NCI-H2227 treated with DMSO at 0.1 percent for 48 hours (cell line): Measurements from ENCODE around the gene DCAF16.

Experiments used
- DNase-seq: peaks from one replicate; lab custom pipeline; 2025; lab: John Stamatoyannopoulos, UW

The DCAF16 gene

DNA sequence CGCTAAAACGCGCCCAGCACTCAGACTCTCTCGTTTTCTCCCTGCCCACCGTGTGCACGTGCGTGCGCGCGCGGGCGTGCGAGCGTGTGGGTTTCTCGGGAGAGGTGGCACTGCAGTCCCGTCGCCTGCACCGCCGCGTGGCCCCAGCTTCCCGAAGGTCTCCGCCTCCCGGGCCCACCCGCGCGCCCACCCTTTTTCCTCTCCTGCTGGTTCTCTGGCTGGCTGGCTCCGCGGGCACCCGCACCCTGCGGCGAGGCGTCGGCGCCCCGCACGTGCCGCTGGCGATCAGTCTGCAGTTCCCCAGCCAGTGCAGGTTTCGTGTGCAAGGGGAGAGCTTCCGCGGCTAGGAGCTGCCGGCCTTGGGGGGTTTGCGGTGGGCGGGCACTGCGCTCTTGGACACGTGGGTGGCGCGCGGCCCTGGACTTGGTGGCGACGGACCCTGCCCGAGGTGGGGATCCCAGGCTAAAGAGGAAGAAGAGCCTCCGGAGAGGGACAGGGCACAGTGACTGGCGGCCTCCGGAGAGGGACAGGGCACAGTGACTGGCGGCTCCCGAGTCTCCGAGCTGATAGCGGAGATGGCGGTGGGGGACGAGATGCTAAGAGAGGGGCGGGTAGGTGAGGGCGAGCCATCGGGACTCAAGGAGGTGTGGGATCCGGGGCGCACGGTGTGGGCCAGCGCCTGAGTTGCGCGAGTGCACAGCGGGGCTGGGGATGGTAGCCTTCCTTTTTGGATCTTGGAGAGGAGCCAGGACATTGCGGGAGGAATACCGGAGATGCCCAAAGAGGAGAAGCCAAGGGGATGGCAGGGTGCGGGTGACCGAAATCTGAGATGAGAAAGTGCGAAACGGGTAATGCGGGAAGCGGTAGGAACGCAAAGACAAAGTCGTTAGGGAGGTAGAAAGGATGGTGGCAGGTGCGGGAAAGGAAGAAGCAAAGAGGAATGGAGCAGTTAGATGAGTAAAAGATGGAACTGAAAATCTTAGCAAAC is 29.0 kb downstream of the DCAF16 start, which contains the start of gene FAM184B:
Gene FAM184B (minus strand): TSS at position 322 of the 988 bp plus-strand sequence. CDS start 322 bp downstream, outside the sequence.
- no peak for DNase-seq

DNA sequence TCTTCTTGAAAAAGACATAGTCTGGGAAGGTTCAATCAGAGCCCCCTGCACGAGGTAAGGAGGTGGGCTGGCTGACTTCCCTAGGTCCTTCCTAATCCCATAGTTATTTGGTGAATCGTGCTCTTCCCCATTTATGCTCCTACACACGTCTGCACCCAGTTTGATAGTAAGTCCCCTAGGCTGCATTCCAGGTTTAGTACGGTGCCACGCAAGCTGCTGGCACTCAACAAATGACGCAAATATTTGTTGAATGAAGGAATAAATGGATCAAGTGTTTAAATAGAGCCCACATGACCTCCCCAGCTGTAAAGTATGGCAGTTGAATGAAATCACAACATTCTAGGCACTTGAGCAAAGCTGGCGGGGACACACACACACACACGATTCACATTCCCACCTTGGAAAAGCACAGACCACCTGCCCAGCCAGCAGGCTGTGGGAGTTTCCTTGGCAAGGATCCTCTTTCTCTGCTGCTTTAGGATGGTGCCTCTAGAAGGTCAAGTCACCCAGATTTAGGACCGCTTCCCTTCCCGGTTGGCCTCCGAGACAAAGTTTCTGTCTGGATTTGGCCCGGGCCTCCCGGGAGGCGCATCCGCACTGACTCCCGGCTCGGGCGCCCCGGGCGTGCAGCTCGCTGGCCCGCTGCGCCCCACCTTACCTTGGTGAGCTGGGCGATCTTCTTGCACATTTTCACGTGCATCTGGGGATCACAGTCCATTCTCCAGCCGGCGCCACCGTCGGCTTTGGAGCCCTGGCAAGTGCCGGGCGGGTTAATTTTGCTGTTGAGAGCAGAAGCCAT is 29.9 kb downstream of the DCAF16 start:
- DNase-seq, result no peak

GRCh38 chr4:17778431-17778830 is 32.1 kb downstream of the DCAF16 start:
- no peak for DNase-seq

DNA sequence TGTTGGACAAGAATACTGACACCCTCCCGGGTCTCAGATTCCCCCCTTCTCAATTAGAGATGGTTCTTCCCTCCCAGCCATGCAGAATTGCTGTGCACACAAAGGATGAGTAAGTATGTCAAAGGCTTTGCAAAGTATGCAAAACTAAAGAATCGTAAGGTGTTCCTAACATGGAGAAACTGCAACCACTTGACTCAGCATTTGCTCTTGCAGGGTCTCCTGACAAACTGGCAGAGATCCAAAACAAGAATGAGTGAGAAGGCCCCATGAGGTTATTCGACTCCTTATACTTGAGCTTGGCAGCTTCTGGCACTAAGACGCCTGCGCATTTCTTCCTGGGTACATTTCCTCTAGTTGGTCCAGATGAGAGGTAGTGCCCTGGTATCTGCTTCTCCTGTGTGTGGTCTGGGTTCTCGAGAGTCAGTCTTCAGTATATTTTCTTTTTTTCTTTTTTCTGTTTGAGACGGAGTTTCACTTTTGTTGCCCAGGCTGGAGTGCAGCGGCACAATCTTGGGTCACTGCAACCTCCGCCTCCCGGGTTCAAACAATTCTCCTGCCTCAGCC is 37.3 kb downstream of the DCAF16 start:
- DNase-seq, result no peak

DNA sequence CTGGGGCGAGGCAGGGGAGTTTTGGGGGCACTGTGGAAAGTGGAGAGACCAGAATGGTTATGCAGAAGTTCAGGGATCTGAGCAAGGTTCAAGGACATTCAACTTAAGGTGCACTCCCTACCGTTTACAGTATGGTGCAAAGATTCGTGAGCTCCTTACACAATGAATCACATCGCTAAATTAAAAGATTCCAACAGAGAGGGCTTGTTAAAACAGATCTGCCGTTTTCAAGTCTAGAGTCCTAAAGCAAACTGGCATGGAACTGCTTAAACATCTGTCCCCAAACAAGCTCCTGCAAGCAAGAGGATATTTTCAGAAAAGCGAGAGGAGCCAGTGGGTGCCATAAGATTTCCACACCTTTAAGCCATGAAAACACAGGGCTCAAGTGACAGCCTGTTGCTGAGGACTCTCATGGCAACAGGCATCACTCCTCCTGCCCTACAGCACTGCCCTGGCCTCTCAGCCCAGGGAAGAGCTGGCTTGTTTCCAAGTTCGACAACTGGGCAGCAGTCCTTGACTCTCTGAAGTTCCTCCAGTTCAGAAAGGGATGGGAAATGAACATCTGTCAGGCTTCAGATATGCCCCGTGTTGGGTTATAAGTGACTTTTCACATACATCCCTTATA is 39.2 kb downstream of the DCAF16 start:
- no peak for DNase-seq

DNA sequence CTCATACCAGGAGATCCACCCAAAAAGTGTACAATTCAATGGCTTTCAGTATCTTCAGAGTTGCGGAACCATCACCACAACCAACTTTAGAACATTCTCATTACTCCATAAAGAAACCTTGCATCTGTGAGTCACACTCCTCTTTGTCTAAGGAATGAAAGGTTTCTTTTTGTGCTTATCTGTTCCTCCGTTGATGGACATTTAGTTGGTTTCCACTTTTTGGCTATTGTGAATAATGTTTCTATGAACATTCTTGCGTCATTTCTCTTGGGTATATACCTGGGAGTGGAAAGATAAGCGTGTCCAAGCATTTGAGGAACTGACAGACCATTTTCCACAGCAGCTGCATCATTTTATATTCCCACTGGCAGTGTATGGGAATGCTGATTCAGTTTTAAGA is 39.7 kb downstream of the DCAF16 start:
- DNase-seq, result no peak

DNA sequence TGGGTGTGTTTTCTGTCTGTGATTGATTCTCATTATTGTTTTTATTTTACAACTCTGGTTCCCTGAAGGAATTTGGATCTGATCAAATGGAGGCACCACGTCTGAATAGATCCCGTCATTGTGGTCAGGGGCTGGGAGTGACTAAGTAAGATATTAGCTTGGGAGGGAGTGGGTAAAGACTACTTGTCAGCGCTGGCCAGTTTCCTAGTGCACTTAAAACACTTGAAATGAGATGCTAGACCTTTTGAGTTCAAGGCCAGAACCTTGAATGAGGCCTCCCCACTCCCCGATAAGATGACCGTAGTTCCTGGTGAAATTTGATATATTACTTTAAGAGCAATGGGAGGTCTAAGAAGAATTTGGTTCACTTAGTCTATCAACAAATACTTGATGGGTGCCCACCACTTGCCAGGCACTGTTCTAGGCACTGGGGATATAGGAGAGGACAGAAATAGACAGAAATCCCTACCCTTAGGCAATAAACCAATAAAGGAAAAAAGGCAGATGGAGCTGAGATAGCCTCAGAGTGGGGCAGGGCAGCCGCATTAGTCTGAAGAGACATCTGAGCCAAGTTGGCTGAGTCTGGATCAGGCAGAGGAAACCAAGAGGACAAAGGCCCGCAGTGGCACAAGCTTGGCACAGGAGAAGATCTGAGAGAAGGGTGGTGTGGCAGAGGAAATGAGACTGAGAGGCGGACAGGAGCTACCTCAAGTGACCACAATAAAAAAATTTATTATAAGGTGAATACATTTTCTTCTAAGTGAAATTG is 41.0 kb downstream of the DCAF16 start:
- DNase-seq, result no peak

GRCh38 chr4:17766826-17767458 is 43.6 kb downstream of the DCAF16 start:
- no peak for DNase-seq

GRCh38 chr4:17765514-17766286 is 44.9 kb downstream of the DCAF16 start:
- no peak for DNase-seq

DNA sequence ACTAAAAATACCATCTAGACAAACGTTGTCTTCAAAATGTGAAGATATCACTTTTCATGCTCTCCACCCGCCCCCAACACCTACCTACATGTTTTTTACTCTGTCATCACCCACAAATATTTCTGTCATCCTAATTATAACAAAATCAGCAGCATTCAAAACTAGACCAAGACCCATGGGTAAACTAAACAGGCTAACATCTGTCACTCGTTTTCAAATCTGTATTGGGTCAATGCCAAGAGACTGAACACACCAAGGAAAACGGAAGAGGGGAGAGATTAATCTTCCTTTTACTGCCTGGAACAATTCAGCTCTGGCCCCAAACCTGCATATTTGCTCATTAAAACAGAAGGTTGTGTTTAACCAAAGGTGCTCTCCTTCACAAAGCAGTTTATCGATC is 46.6 kb downstream of the DCAF16 start:
- no peak for DNase-seq

- DNase-seq, result no peak
Measured at GRCh38 chr4:17763416-17763815, 47.1 kb downstream of the DCAF16 start.

DNA sequence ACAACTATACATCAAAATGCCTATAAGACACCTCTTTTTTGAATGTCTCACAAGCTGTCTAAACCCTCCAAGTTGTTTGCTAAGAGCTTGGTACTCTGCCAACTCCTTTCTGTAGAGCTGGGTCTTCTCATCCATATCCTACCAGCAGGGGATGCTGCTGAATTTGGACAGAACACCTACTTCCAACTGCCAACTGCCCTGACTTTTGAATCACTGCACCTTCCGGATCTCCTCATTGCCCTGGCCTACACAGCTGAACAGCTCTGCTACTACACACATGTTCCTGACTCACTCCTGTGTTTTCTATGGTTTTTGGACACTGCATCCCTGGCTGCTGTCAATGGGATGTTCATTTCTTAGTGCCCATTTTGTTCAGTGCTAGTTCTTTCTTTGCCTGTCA is 47.8 kb downstream of the DCAF16 start:
- DNase-seq, result no peak

- DNase-seq, result no peak
Measured at GRCh38 chr4:17761062-17761461, 49.5 kb downstream of the DCAF16 start.

GRCh38 chr4:17760626-17761025 is 49.9 kb downstream of the DCAF16 start:
- no peak for DNase-seq

- peak; percentile 71 for DNase-seq
Measured at GRCh38 chr4:17758485-17758884, 52.1 kb downstream of the DCAF16 start.

GRCh38 chr4:17757621-17758020 is 52.9 kb downstream of the DCAF16 start:
- DNase-seq, result no peak

GRCh38 chr4:17753646-17754045 is 56.9 kb downstream of the DCAF16 start:
- DNase-seq, result no peak
